A375 (cell line): ENCODE data around the gene L3HYPDH. TPM values are rescaled to one million over a fixed set of nuclear protein-coding genes. Genes with fewer than 3 reads are reported as not detected.

ENCODE experiments used
- total RNA-seq: library from RNA; depleted of rRNA; stranded (reverse); fragments of >200 nt; shearing (Covaris generic); gene quantifications from 2 replicates; pipeline ENCODE4 v1.2.3, GENCODE V29; 2014; rRNA removed

Gene L3HYPDH
- total RNA-seq: 27.2 and 27.5 TPM in 2 replicates

DNA sequence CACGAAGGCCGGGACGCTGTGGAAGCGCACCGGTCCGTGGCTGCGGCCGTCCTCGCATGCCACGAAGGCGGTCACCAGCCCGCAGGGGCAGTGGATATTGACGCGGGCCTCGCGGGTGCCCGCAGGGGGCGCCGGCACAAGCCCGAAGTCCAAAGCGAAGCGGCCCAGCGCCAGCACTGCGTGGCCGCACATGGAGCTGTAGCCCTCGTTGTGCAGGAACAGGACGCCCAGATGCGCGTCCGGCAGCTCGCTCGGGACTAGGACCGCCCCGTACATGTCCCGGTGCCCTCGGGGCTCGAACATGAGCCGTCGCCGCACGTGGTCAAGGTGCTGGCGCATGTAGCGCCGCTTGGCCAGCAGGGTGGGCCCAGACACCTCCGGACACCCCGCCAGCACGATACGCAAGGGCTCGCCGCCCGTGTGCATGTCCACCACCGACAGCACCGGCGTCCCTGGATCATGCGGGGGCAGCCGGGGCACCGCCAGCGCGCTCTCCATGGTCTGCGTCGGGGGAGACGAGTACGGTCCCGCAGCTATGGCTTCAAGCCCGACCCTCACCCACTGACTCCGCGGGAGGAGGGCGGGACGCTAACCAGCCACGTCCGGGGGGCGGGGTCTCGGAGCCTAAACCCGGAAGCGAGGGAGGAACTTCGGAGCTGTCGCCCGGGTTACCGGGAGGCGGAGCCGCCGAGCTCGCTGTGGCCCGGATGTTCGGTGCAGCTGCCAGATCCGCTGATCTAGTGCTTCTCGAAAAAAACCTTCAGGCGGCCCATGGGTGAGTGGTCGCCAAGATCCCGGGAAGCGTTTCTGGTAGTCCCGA, at the start of gene L3HYPDH, which contains the start of gene JKAMP:
Gene L3HYPDH, minus strand, starts transcription at position 590 of the 820 bp plus-strand sequence. Its CDS starts 92 bp downstream, at position 498.
Gene JKAMP, plus strand, starts transcription at position 699 of the 820 bp plus-strand sequence. Its CDS starts 73 bp downstream, at position 772.

DNA sequence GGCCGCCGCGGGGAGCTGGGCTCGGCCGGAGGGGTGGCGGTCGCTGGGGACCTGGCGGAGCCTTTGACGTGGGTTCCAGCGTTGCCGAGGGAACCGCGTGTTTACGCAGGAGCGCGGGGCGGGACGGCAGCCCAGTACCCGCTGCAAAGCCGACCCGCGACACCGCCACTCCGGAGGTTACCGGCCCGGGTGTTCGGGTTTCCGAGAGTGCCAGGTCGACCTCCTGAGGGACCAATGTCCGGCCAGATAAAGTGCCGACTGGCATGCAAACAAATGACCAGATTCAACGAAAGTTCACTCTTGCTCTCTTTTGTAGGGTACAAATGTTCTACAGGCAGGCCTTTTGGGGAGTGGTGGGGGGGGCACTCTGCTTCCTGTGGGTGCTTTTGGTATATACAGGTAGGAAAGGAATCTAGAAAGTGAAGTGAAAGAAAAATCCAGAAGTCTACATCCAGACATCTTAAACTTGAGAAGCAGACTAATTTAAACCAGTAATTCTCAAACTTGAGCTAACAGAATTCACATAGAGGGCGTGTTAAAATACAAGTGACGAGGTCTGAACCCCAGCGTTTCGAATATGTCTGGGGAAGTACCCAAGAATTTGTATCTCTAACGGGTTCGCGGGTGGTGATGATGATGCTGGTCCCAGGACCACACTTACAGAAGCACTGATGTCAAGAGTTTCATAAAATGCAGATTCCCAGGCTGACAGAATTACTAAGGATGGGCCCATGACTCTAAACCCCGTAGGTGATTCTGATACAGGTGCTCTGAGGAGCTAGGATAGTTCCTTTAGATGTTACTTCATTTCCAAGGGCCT, 18.7 kb downstream of the L3HYPDH start, which contains the start of gene GPR135:
Gene GPR135, minus strand, starts transcription at position 65 of the 820 bp plus-strand sequence. CDS start 154 bp downstream, outside the sequence.

Other genes with a start within 250 kb of the L3HYPDH start
- 3.1 and 3.2 TPM in 2 replicates for gene GPR135, start 19.0 kb downstream of the L3HYPDH start, total RNA-seq
- gene JKAMP, start 109 bp upstream of the L3HYPDH start, total RNA-seq: 24.6 and 26.0 TPM in 2 replicates
- not detected in 2 replicates for gene CCDC175, start 92.4 kb upstream of the L3HYPDH start, total RNA-seq